ENCODE results near the gene HIP1.
"Not testable (repeated sequence)": the region's sequence is repeated elsewhere in the genome, so short reads cannot be mapped to it uniquely, and the experiment has no call there.

Gene HIP1

GRCh38 chr7:75725306-75725705, 13.4 kb downstream of the HIP1 start:
- Histone ChIP-seq H3K27ac (ENCODE audit: low read length) (no peak overlapping the region), H3K4me1 (ENCODE audit: control insufficient read depth, insufficient read depth, low read length) (peaks cover 5% of the 10 kb centered on the region), H3K4me3 (ENCODE audit: low read length in 2 of 2) (no peak overlapping the region), H3K9ac (ENCODE audit: low read length in 2 of 2) (no peak overlapping the region), H3K27me3 (ENCODE audit: control insufficient read depth in 1 of 2, insufficient read depth in 2 of 2, low read length in 2 of 2) (no peaks in the 10 kb centered on the region), H3K36me3 (ENCODE audit: control insufficient read depth in 2 of 2, insufficient read depth in 2 of 2, low read length in 2 of 2) (no peaks in the 10 kb centered on the region), H3K9me3 (ENCODE audit: control insufficient read depth in 2 of 2, low read length in 2 of 2) (no peaks in the 10 kb centered on the region)

GRCh38 chr7:75723444-75723843, 15.3 kb downstream of the HIP1 start:
- Histone ChIP-seq H3K27ac (ENCODE audit: low read length) (no peak overlapping the region), H3K4me1 (ENCODE audit: control insufficient read depth, insufficient read depth, low read length) (peaks cover 5% of the 10 kb centered on the region), H3K27me3 (ENCODE audit: control insufficient read depth in 1 of 2, insufficient read depth in 2 of 2, low read length in 2 of 2) (no peaks in the 10 kb centered on the region), H3K9me3 (ENCODE audit: control insufficient read depth in 2 of 2, low read length in 2 of 2) (no peaks in the 10 kb centered on the region), H3K36me3 (ENCODE audit: control insufficient read depth in 2 of 2, insufficient read depth in 2 of 2, low read length in 2 of 2) (no peaks in the 10 kb centered on the region), H3K4me3 (ENCODE audit: low read length in 2 of 2) (no peak overlapping the region), H3K9ac (ENCODE audit: low read length in 2 of 2) (no peak overlapping the region)

DNA sequence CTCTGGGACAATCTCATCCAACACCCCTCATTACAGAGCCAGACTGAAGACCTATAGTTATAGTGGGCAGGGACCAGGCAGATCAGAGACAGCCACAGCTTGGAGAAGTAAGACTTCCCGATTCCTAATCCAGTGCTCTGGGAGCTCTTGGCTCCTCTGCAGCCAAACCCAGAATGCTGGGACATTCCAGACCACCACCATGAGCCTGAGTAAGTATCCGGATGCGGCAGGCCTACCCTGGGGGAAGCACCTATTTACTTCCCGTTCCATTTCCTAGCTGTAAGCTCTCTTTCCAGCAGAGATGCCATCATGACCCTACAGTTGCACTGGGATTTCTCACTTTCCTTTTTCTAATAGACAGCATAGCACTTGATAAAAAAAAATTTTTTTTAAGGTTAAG, 16.4 kb downstream of the HIP1 start:
- H3K27ac ChIP-seq (ENCODE audit: low read length) = no peak overlapping the region
- H3K36me3 ChIP-seq (ENCODE audit: control insufficient read depth in 2 of 2, insufficient read depth in 2 of 2, low read length in 2 of 2) = no peaks in the 10 kb centered on the region
- no peaks in the 10 kb centered on the region for H3K4me1 ChIP-seq (ENCODE audit: control insufficient read depth, insufficient read depth, low read length)
- H3K9me3 ChIP-seq (ENCODE audit: control insufficient read depth in 2 of 2, low read length in 2 of 2) = no peaks in the 10 kb centered on the region
- H3K27me3 ChIP-seq (ENCODE audit: control insufficient read depth in 1 of 2, insufficient read depth in 2 of 2, low read length in 2 of 2) = no peaks in the 10 kb centered on the region
- H3K9ac ChIP-seq (ENCODE audit: low read length in 2 of 2) = no peak overlapping the region
- no peak overlapping the region for H3K4me3 ChIP-seq (ENCODE audit: low read length in 2 of 2)

GRCh38 chr7:75721922-75722321, 16.8 kb downstream of the HIP1 start:
- not testable (repeated sequence) for H3K4me3 ChIP-seq (ENCODE audit: low read length in 2 of 2); H3K9ac ChIP-seq (ENCODE audit: low read length in 2 of 2); H3K27me3 ChIP-seq (ENCODE audit: control insufficient read depth in 1 of 2, insufficient read depth in 2 of 2, low read length in 2 of 2); H3K36me3 ChIP-seq (ENCODE audit: control insufficient read depth in 2 of 2, insufficient read depth in 2 of 2, low read length in 2 of 2); H3K9me3 ChIP-seq (ENCODE audit: control insufficient read depth in 2 of 2, low read length in 2 of 2); H3K27ac ChIP-seq (ENCODE audit: low read length); H3K4me1 ChIP-seq (ENCODE audit: control insufficient read depth, insufficient read depth, low read length)

DNA sequence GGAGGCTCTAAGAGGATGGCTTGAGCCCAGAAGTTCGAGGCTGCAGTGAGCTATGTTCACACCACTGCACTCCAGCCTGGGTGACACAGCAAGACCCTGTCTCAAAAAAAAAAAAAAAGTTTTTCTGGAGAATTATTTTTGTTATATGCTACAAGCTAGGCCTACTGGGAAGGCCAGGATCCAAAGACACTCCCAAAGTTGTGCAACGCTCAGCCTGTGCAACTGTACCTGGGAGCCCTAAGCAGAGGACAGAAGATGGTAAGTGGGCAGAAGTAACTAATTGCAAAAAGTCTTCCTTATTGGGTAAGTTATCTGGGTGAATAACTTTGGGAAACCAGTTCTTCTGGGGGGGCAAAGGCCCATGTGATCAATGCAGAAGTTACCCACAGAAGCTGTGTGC, 17.3 kb downstream of the HIP1 start:
- H3K36me3 ChIP-seq (ENCODE audit: control insufficient read depth in 2 of 2, insufficient read depth in 2 of 2, low read length in 2 of 2) = no peaks in the 10 kb centered on the region
- H3K9ac ChIP-seq (ENCODE audit: low read length in 2 of 2) = no peak overlapping the region
- H3K27ac ChIP-seq (ENCODE audit: low read length) = no peak overlapping the region
- no peaks in the 10 kb centered on the region for H3K9me3 ChIP-seq (ENCODE audit: control insufficient read depth in 2 of 2, low read length in 2 of 2)
- no peaks in the 10 kb centered on the region for H3K4me1 ChIP-seq (ENCODE audit: control insufficient read depth, insufficient read depth, low read length)
- no peak overlapping the region for H3K4me3 ChIP-seq (ENCODE audit: low read length in 2 of 2)
- no peaks in the 10 kb centered on the region for H3K27me3 ChIP-seq (ENCODE audit: control insufficient read depth in 1 of 2, insufficient read depth in 2 of 2, low read length in 2 of 2)

GRCh38 chr7:75719626-75720025, 19.1 kb downstream of the HIP1 start:
- Histone ChIP-seq H3K9me3 (ENCODE audit: control insufficient read depth in 2 of 2, low read length in 2 of 2) (no peaks in the 10 kb centered on the region), H3K27me3 (ENCODE audit: control insufficient read depth in 1 of 2, insufficient read depth in 2 of 2, low read length in 2 of 2) (no peaks in the 10 kb centered on the region), H3K4me1 (ENCODE audit: control insufficient read depth, insufficient read depth, low read length) (no peaks in the 10 kb centered on the region), H3K36me3 (ENCODE audit: control insufficient read depth in 2 of 2, insufficient read depth in 2 of 2, low read length in 2 of 2) (no peaks in the 10 kb centered on the region), H3K27ac (ENCODE audit: low read length) (no peak overlapping the region), H3K4me3 (ENCODE audit: low read length in 2 of 2) (no peak overlapping the region), H3K9ac (ENCODE audit: low read length in 2 of 2) (no peak overlapping the region)

DNA sequence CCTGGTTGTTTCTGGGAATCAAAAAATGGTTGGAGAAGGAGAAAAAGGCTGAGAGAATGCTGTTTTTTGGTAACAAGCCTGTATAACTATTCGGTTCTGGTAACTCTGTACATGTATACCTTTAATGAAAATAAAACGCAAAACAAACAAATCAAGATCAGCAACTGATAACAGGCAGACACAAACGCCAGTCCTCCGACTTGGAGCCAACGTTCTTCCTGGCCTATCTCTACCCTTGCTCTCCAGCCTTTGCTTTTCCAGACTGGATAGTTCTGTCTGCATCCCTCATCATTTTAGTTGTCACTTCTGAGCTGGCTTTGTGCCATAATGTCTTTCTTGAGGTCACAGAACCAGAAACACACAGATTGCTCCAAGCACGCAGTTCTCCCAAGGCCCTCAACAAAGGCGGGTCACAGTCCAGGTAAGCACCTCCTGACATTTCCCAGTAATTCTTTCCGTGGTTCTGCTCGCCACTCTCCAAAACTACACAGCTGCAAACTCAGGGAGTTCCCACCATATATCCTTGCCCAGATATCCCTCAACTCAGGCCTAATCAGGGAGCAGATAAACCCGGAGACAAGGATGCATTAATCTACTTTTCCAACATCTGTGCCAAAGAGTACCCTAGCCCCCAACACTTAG, 20.2 kb downstream of the HIP1 start:
- no peak overlapping the region for H3K27ac ChIP-seq (ENCODE audit: low read length)
- H3K36me3 ChIP-seq (ENCODE audit: control insufficient read depth in 2 of 2, insufficient read depth in 2 of 2, low read length in 2 of 2) = no peaks in the 10 kb centered on the region
- H3K4me3 ChIP-seq (ENCODE audit: low read length in 2 of 2) = no peak overlapping the region
- H3K27me3 ChIP-seq (ENCODE audit: control insufficient read depth in 1 of 2, insufficient read depth in 2 of 2, low read length in 2 of 2) = no peaks in the 10 kb centered on the region
- H3K9me3 ChIP-seq (ENCODE audit: control insufficient read depth in 2 of 2, low read length in 2 of 2) = no peaks in the 10 kb centered on the region
- no peaks in the 10 kb centered on the region for H3K4me1 ChIP-seq (ENCODE audit: control insufficient read depth, insufficient read depth, low read length)
- no peak overlapping the region for H3K9ac ChIP-seq (ENCODE audit: low read length in 2 of 2)

DNA sequence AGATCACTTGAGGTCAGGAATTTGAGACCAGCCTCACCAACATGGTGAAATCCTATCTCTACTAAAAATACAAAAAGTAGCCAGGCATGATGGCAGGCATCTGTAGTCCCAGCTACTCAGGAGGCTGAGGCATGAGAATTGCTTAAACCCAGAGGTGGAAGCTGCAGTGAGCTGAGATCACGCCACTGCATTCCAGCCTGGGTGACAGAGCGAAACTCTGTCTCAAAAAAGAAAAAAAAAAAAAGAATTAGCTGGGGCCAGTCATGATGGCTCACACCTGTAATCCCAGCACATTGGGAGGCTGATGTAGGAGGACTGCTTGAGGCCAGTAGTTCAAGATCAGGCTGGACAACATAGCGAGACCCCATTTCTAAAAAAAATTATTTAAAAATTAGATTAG, 21.0 kb downstream of the HIP1 start:
- not testable (repeated sequence) for H3K27ac ChIP-seq (ENCODE audit: low read length); H3K9me3 ChIP-seq (ENCODE audit: control insufficient read depth in 2 of 2, low read length in 2 of 2); H3K36me3 ChIP-seq (ENCODE audit: control insufficient read depth in 2 of 2, insufficient read depth in 2 of 2, low read length in 2 of 2); H3K27me3 ChIP-seq (ENCODE audit: control insufficient read depth in 1 of 2, insufficient read depth in 2 of 2, low read length in 2 of 2); H3K4me1 ChIP-seq (ENCODE audit: control insufficient read depth, insufficient read depth, low read length); H3K4me3 ChIP-seq (ENCODE audit: low read length in 2 of 2); H3K9ac ChIP-seq (ENCODE audit: low read length in 2 of 2)

- Histone ChIP-seq H3K4me3 (ENCODE audit: low read length in 2 of 2) (no peak overlapping the region), H3K27me3 (ENCODE audit: control insufficient read depth in 1 of 2, insufficient read depth in 2 of 2, low read length in 2 of 2) (no peaks in the 10 kb centered on the region), H3K36me3 (ENCODE audit: control insufficient read depth in 2 of 2, insufficient read depth in 2 of 2, low read length in 2 of 2) (no peaks in the 10 kb centered on the region), H3K9ac (ENCODE audit: low read length in 2 of 2) (no peak overlapping the region), H3K4me1 (ENCODE audit: control insufficient read depth, insufficient read depth, low read length) (peaks cover 14% of the 10 kb centered on the region), H3K27ac (ENCODE audit: low read length) (no peak overlapping the region), H3K9me3 (ENCODE audit: control insufficient read depth in 2 of 2, low read length in 2 of 2) (no peaks in the 10 kb centered on the region)
These were observed 21.6 kb downstream of the HIP1 start for GRCh38 chr7:75716992-75717626.

GRCh38 chr7:75715864-75716263, 22.9 kb downstream of the HIP1 start:
- Histone ChIP-seq H3K36me3 (ENCODE audit: control insufficient read depth in 2 of 2, insufficient read depth in 2 of 2, low read length in 2 of 2) (no peaks in the 10 kb centered on the region), H3K9me3 (ENCODE audit: control insufficient read depth in 2 of 2, low read length in 2 of 2) (no peaks in the 10 kb centered on the region), H3K9ac (ENCODE audit: low read length in 2 of 2) (no peak overlapping the region), H3K27me3 (ENCODE audit: control insufficient read depth in 1 of 2, insufficient read depth in 2 of 2, low read length in 2 of 2) (no peaks in the 10 kb centered on the region), H3K4me3 (ENCODE audit: low read length in 2 of 2) (no peak overlapping the region), H3K27ac (ENCODE audit: low read length) (no peak overlapping the region), H3K4me1 (ENCODE audit: control insufficient read depth, insufficient read depth, low read length) (peaks cover 21% of the 10 kb centered on the region)

DNA sequence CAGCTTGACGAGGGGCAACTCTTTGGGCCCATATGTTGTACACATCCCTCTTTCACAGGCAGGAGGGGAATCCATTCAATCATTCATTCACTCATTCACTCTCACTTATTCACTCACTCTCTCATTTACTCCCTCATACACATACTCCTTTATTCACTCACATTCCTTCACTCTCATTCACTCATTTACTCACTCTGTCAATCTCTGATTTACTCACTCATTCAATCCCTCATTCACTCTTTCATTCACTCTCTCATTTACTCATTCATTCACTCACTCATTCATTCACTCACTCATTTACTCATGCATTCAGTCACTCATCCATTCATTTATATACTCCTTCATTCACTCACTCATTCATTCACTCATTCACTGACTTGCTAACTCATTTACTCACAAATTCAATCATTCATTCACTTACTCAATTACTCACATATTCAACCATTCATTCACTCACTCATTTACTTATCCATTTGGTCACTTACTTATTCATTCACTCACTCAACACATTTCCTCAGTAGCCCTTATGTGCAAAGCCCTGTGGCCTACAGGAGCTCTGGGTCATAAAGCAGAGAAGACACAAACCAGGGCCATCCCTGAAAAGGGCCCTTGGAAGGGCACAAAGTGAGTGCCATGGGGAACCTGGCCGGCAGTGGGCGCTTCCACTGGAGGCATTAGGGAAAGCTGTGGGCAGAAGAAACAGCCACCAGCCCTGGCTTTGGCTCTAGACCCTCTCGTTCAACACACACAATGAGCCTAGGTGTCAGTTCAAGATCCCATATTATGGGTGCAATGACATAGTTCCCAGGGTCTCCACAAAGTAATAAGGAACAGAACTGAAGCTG, 26.0 kb downstream of the HIP1 start:
- H3K4me1 ChIP-seq (ENCODE audit: control insufficient read depth, insufficient read depth, low read length) = peaks cover 21% of the 10 kb centered on the region
- H3K27ac ChIP-seq (ENCODE audit: low read length) = peak overlapping the region; percentile 58
- no peak overlapping the region for H3K4me3 ChIP-seq (ENCODE audit: low read length in 2 of 2)
- no peaks in the 10 kb centered on the region for H3K27me3 ChIP-seq (ENCODE audit: control insufficient read depth in 1 of 2, insufficient read depth in 2 of 2, low read length in 2 of 2)
- no peaks in the 10 kb centered on the region for H3K36me3 ChIP-seq (ENCODE audit: control insufficient read depth in 2 of 2, insufficient read depth in 2 of 2, low read length in 2 of 2)
- no peak overlapping the region for H3K9ac ChIP-seq (ENCODE audit: low read length in 2 of 2)
- H3K9me3 ChIP-seq (ENCODE audit: control insufficient read depth in 2 of 2, low read length in 2 of 2) = no peaks in the 10 kb centered on the region
